ENCODE data around the gene ATP6V0E1.
"Not testable (repeated sequence)": the region's sequence is repeated elsewhere in the genome, so short reads cannot be mapped to it uniquely, and the experiment has no call there.

The ATP6V0E1 gene

DNA sequence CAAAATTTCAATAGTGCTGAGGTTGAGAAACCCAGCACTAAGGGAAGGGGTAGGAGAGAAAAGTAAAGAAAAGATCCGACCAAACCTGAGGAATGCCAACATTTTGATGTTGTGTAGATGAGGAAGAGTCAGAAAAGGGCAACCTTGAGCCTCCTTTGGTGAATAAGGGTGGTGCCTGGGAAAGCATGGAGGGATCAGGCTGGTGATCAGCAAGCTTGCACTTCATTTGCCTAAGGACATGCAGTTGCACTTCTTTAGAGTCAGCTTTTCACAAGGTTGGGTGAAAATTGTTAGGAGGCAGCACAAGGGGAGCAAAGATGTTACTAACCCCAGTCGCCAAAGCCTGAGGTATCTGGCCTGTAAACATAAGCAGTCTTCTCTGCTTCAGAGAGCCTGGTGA is 20.4 kb downstream of the ATP6V0E1 start:
- no peak for DNase-seq (ENCODE audit: low read depth in 2 of 2)

DNA sequence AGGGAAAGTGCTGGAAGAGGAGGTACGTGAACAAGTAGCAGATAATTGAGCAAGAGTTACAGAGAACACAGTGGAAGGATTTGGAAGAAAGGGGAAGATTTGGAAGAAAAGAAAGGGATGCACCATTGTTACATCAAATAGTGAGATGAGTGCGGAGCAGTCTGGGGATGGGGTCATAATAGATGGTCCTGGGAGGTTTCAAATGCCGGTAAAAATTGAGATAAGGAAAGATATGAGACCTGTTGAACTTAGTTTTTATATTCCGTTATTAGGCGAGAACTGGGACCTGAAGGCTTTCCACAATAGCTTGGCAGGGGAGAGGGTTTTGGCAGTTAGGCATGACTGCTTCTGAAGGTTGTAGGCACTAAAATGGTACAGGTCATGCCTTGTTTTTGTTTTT is 20.9 kb downstream of the ATP6V0E1 start:
- DNase-seq (ENCODE audit: low read depth in 2 of 2): no peak

DNA sequence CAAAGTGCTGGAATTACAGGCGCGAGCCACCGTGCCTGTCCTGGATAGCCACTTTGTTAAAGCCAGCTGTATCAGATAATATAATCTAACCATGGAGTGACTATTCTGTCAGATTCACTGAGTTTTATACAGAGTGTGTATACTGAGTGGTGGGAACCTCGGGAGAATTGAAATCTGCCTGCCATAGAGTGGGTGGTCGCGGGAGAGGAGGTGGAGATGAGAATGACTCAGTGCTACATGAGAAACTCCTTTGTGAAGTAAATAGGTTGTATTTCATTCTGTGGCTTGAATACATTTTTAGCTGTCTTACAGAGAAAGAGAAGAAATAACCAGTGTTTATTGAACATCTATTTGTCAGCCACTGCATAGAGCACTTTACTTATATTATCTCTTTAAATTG is 26.4 kb downstream of the ATP6V0E1 start:
- no peak for DNase-seq (ENCODE audit: low read depth in 2 of 2)

DNA sequence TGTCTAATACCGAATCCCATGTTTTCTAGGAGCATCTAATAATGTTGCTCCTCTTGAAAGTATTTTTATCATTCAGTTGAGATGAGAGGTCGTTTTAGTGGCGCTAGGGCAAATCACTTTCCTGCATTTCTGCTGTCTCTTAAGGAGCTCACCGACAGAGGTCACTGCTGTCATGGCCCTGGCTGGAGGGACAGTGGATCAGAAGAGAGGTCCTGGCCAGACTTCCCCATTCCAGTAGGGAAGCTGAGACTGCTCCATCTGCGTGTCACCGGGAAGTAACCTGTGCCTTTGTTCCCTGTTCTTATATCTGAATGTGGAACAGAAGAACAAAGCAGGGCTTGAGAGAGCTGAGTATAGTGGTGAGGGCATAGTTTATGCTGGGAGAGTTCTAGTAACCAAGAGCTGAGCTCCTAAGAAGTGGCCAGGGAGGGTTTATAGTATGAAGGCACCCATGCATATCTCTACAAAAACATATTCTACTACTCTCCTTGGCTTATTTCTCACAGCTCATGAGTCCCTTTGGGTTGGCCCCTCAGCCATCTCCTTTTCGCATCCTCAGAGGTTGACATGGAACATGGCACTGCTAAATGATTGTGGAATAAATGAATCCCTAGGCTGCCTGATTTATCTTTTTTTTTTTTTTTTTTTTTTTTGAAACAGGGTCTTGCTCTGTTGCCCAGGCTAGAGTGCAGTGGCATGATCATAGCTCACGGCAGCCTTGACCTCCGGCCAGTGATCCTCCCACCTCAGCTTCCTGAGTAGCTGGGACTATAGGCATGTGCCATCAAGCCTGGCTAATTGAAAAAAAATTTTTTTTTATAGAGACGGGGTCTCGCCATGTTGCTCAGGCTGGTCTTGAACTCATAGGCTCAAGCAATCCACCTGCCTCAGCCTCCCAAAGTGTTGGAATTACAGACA is 27.2 kb downstream of the ATP6V0E1 start:
- DNase-seq (ENCODE audit: low read depth in 2 of 2): no peak

DNA sequence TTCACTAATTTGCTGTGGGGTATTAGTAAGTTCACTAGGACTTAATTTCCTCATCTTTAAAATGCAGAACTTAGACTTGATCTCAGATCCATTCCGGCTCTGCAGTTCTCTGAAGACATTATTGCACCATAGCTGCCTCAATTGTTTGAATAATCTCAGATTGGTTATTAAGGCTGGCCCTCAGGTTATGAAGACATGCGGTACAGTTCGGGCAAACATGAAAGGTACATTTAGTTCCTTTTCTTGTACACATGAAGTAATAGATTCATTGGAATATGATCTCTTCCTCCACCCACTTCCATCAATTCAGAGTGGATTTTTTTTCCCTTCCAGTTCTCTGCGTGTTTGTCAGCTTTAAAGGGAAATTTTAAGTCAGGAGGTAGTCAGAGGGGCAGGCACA is 28.0 kb downstream of the ATP6V0E1 start:
- no peak for DNase-seq (ENCODE audit: low read depth in 2 of 2)

DNA sequence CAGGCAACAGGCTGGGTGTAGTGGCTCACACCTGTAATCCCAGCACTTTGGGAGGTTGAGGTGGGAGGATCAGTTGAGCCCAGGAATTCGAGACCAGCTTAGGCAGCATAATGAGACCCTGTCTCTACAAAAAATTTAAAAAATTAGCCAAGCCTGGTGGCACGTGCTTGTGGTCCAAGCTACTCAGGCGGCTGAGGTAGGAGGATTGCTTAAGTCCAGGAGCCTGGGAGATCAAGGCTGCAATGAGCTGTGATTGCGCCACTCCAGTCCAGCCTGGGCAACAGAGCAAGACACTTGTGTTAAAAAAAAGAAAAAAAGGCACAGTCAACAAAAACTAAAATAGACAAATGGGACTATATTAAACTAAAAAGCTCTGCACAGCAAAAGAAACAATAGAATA is 29.3 kb downstream of the ATP6V0E1 start:
- no peak for DNase-seq (ENCODE audit: low read depth in 2 of 2)

DNA sequence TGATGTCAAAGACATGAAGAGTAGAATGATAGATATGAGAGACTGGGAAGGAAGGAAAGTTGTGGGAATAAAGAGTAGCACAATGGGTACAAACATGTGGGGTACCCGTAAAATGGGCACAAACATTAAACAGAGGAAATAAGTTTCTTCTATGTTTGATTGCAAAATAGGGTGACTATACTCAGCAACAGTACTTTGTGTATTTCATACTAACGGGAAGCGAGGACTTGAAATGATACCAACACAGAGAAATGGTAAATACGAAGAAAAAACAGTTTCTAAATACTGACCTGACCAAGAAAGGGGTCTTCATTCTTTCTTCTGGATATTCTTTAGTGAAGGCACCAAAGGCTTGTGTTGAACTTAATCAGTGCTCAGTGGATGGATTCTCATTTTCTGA is 31.1 kb downstream of the ATP6V0E1 start:
- DNase-seq (ENCODE audit: low read depth in 2 of 2): no peak

DNA sequence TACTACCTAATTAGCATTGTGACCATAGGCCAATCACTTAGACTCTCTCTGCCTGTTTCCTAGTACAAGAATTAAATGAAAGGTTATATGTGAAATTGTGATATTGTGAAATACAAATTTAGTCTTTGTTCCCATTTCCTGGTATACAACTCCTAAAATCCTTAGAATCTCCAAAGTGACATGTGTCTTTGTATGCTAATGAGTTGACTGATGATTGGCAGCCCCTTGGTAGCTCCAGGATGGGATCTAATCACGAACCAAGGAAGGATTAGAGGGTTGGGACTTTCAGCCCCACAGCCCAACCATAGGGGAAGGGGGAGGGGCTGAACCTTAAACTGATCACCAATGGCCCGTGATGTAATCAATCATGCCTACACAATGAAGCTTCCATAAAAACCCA is 31.6 kb downstream of the ATP6V0E1 start:
- no peak for DNase-seq (ENCODE audit: low read depth in 2 of 2)

DNA sequence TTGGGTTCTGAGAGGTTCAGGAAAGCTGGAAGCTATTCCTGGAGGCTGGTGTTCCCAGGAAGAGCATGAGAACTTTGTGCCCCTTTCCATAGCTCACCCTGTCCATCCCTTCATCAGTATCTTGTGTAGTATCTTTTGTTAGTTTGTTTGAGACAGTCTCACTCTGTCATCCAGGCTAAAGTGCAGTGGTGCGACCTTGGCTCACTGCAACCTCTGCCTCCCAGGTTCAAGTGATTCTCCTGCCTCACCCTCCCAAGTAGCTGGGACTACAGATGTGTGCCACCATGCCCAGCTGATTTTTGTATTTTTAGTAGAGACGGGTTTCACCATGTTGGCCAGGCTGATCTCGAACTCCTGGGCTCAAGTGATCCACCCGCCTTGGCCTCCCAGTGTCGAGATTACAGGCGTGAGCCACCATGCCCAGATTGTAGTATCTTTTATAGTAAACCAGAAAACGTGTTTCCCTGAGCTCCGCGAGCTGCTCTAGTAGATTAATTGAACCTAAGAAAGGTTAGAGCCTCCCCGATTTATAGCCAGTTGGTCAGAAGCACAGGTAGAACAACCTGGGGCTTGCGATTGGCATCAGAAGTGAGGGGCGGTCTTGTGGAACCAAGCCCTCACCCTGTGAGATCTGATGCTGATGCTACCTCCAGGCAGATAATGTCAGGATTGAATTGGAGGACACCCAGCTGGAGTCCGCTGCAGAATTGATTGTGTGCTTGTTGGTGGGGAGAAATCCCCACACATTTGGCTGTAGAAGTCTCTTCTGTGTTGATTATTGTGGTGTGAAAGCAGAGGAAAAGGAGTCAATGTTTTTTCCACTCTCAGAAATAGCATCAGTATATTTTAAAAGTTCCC is 32.3 kb downstream of the ATP6V0E1 start:
- DNase-seq (ENCODE audit: low read depth in 2 of 2): no peak

DNA sequence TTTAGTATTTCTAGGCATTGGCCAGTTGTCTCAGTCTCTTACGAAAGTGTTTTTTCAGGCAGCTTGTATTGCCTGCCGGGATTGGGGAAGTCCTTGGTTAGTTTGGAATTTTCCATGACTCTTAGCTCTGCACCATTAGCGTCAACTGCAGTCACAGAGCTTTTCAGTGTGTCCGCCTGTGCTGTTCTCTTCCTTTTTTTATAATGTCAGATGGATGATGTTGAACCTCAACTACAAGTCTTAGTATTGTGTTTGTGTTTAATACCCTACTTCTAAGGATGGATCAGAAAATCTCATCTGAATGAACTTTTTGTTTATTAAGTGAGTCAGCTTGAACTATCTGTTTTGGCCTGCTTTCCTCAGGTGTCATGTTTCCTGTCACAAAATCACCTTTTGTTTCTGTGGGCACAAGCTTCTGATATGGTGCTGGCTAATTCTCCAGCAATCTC is 33.1 kb downstream of the ATP6V0E1 start:
- DNase-seq (ENCODE audit: low read depth in 2 of 2): no peak

DNA sequence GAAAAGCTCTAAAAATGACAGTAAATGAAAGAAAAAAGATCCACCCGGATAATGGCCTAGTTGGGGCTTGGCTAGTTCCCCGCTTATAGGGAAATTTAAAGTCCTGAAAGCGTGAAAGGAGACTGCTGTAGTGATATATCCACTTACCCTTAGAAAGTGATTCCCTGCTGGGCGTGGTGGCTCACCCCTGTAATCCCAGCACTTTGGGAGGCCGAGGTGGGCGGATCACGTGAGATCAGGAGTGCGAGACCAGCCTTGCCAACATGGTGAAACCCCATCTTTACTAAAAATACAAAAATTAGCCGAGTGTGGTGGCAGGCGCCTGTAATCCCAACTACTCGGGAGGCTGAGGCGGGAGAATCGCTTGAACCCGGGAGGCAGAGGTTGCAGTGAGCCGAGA is 33.5 kb downstream of the ATP6V0E1 start:
- not testable (repeated sequence) for DNase-seq (ENCODE audit: low read depth in 2 of 2)

DNA sequence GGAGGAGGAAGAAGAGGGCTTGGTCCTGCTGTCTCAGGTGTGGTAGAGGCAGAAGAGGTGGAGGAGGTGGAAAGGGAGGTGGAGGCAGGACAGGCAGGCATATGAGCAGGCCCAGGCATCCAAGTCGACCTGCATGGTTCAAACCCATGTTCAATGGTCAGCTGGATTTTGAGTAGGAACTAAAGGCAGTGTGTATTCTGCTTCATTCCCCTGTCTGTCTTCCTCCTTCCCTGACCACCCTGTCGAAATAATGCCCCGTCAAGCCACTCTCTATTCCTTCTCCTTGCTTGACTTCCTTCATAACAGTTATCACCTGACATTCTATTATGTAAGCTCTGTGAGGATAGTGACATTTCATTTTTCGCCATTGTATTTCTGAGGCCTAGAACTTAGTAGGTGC is 34.8 kb downstream of the ATP6V0E1 start:
- no peak for DNase-seq (ENCODE audit: low read depth in 2 of 2)

DNA sequence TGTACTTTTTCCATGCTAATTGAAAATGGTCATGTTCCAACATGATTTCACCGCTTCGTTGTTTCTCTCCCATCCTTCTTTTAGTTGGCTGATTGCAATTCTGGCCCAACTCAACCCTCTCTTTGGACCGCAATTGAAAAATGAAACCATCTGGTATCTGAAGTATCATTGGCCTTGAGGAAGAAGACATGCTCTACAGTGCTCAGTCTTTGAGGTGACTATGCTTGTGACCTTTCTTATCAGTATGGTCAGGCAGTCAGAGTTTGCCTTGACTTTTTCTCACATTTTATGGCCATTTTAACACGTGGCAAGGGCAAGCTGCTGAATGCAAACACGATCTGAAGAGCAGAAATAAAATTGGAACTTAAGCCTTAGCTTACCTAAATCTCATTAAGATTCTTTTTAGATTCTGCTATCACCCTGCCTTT is 36.6 kb downstream of the ATP6V0E1 start:
- no peak for DNase-seq (ENCODE audit: low read depth in 2 of 2)

DNA sequence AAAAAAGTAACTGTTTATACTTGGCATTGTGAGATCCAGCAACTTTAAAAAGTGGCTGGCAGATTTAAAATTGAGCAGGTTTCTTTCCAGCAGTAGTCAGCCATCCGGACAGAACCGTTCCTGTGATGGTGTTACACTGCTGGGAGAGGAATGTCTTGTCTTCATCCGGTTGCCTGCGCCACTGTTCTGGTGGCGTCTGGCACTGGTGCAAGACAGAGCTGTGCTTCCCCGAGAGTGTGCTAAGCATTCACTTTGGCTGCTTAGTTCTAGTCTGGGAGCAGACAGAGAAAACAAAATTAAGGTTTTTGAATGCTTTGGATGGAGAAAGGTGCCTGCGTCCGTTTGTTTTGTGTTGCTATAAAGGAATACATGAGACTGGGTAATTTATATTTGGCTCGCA is 37.1 kb downstream of the ATP6V0E1 start:
- no peak for DNase-seq (ENCODE audit: low read depth in 2 of 2)

DNA sequence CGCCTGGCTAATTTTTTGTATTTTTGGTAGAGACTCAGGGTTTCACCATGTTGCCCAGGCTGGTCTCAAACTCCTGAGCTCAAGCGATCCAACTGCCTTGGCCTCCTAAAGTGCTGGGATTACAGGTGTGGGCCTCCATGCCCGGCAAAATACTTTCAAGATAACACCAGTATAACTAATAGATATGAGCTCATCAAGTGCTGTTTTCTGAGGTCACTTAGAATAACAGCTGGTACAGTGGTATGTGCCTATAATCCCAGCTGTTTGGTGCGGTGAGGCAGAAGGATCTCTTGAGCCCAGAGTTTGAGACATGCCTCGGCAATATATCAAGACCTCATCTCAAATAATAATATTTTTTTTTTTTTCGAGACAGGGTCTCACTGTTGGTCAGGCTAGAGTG is 42.1 kb downstream of the ATP6V0E1 start:
- DNase-seq (ENCODE audit: low read depth in 2 of 2): no peak

DNA sequence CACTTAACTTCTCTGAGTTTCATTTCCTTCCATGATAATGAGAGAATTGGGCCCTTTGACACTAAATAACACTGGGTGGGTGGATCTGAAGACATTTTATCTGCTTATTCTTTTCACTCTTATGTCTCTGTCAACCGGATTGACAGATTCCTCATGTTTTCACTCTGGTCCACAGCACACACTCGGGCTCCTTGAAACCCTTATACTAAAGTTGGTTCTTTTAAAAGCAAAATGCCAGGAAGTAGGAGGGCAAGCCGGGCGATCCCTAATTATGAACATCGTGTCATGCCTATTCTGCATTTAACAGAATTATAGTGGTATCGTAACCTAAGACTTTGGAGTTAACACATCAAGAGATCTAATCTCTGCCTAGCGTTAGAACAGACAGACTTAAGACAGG is 44.3 kb downstream of the ATP6V0E1 start:
- no peak for DNase-seq (ENCODE audit: low read depth in 2 of 2)

DNA sequence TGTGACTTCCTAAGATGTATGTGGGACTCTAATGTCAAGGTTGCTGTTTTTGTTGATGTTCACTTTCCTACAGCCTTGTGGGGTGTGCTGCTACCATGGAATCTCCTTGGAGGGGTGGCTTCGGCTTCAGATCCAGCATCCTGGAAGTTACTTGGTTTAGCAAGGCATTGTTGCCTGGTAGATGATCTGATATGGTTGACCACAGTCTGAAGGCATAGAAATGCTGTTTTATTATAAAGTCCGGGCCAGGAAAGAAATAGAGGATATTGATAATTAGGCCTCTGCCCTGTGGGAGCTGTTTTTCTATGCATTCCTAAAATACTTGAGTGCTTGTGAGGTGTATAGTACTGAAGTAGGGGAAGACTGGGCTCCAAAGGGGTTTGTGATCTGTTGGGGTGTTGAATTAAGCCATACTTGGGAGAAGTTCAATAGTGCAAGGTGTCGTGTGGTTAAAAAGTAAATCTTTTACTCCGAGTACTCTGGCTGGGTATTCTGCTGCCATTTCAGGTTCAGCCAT is 45.3 kb downstream of the ATP6V0E1 start:
- DNase-seq (ENCODE audit: low read depth in 2 of 2): no peak

DNA sequence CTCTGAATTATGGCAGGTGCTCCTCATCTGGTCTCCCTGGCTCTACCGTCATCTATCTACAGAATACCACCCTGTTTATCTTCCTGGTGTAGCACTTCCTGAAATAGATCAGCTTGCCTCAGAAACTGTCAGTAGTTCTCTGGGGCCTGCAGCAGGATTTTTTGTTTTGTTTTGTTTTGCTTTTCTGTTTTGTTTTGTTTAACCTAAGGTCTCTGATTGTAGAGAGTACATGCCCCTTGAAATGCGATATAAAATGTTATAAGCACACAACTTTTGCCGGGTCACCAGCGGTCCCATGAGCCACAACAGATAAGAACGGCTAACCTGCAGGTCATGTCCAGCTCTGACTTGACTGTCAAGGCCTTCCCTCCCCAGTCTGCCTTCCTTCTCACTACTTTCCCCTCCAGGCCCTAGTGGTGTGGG is 45.9 kb downstream of the ATP6V0E1 start:
- DNase-seq (ENCODE audit: low read depth in 2 of 2): no peak

DNA sequence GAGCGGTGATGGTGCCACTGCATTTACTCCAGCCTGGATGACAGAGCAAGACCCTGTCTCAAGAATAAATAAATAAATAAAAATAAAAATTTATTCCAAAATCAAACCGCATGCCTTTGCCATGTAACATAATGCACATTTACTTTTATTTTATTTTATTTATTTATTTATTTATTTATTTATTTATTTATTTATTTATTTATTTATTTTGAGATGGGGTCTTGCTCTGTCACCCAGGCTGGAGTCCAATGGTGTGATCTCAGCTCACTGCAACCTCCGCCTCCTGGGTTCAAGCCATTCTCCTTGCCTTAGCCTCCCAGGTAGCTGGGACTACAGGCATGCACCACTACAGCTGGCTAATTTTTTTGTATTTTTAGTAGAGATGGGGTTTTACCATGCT is 48.5 kb downstream of the ATP6V0E1 start:
- DNase-seq (ENCODE audit: low read depth in 2 of 2): not testable (repeated sequence)

DNA sequence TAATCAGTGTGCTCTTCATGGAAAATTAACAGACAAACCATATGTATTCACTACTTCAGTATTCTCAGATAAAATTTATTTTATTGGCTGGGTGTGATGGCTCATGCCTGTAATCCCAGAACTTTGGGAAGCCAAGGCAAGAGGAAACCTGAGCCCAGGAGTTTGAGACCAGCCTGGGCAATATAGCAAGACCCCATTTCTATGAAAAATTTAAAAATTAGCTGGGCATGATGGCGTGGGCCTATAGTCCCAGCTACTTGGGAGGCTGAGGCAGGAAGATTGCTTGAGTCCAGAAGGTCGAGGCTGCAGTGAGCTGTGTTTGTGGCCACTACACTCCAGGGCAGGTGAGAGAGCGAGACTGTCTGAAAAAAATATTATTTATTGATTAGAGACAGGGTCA is 49.2 kb downstream of the ATP6V0E1 start:
- DNase-seq (ENCODE audit: low read depth in 2 of 2): no peak

DNA sequence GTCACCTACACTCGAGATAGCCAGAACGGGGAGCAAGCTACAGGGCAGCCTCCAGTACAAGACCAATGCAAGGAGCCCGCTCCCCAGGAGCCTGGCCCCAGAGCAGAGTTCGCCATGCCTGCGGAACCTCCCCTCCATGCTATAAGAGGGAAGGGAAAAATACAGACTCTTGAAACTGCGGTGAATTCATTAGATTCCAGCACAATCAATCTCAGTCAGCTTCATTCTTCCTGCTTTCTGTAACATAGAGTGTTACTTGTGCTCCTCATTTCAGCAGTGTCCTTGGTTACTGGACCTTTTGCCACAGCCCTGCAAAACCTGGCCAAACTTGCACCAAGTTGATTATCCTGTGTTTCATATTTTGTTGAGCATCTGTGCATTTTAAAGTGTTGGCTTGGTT is 50.4 kb downstream of the ATP6V0E1 start:
- DNase-seq (ENCODE audit: low read depth in 2 of 2): no peak

DNA sequence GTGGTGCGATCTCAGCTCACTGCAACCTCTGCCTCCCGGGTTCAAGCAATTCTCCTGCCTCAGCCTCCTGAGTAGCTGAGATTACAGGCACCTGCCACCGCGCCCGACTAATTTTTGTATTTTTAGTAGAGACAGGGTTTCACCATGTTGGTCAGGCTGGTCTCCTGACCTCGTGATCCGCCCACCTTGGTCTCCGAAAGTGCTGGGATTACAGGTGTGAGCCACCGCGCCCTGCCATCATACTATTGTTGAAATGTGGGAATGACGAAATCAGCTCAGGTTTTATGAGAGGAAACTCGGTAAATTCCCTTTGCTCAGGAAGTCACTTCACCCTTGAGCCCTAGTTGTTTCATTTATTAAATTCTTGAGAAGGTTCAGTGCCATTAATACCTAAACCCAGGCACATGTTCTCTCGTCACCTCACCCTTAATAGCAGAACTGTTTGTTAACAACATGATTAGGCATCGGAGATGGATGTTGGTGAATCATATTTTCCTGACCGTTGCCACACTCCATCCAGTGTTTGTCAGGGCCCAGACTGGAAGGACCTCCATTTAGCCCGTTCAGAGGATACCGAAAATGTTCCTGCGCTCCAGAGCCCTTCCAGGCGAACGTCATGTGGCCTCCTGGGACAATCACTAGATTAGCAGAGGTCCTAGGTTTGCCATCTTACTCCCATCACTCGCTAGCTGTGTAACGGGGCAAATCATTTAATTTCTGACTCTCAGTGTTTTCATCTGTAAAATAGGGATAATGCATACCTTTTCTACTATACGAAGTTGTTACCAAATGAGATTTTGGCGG is 52.5 kb downstream of the ATP6V0E1 start:
- peak in 1 of 2 donors; percentile 44 for DNase-seq (ENCODE audit: low read depth in 2 of 2)

Data from stimulated activated CD8-positive, alpha-beta memory T cell treated with anti-CD3 and anti-CD28 coated beads, Interleukin-15, amount 100 ng/mL, for 48 hours (primary cell).